H1 (cell line): ENCODE measurements around the gene TOP3A. TPM values are rescaled to one million over a fixed set of nuclear protein-coding genes. Genes with fewer than 3 reads are reported as not detected.

Experiments used
- CTCF ChIA-PET: fragments of 300-600 bp; sonication (Branson Sonifier 250); formaldehyde crosslinking; loops from one replicate; lab custom pipeline; 2021; ENCODE audit not compliant: partially characterized antibody; lab: Charles Lee
- POLR2A ChIA-PET: fragments of 300-600 bp; sonication (Branson Sonifier 250); formaldehyde crosslinking; loops from one replicate; lab custom pipeline; 2021; ENCODE audit warnings: inconsistent platforms; ENCODE audit not compliant: partially characterized antibody; lab: Charles Lee
- DNase-seq, 2 experiments: peaks; one replicate each; pipeline versions ENCODE4 v3.0.0 to v3.0.0-alpha.2; 2010 to 2022; ENCODE audit warnings: low spot score in 2 of 2, low read depth in 1 of 2, mixed read lengths in 1 of 2
- FAIRE-seq: peaks from 2 replicates; lab custom pipeline; 2011; peaks lifted over from hg19 to GRCh38; lab: Jason Lieb, UNC
- H2AFZ ChIP-seq: 2 replicates; pipeline ENCODE4 v1.8.1; 2012; ENCODE audit warnings: low read length, inconsistent platforms
- H2AK5ac ChIP-seq: 2 replicates; pipeline ENCODE4 v1.6.1; 2013; ENCODE audit warnings: low read depth, low read length
- H2BK120ac ChIP-seq: replicated peaks from 2 replicates; pipeline ENCODE3; 2013; ENCODE audit warnings: low read depth, low read length, inconsistent platforms
- H2BK12ac ChIP-seq: 2 replicates; pipeline ENCODE4 v1.6.1; 2013; ENCODE audit warnings: low read depth, low read length
- H2BK15ac ChIP-seq: 2 replicates; pipeline ENCODE4 v1.6.1; 2013; ENCODE audit warnings: low read length
- H2BK20ac ChIP-seq: 2 replicates; pipeline ENCODE4 v1.6.1; 2013; ENCODE audit warnings: low read length
- H2BK5ac ChIP-seq: 2 replicates; pipeline ENCODE4 v1.6.1; 2013; ENCODE audit warnings: low read depth, low read length
- H3K14ac ChIP-seq: 2 replicates; pipeline ENCODE4 v1.6.1; 2013; ENCODE audit warnings: inconsistent platforms; ENCODE audit not compliant: insufficient read length
- H3K18ac ChIP-seq: 2 replicates; pipeline ENCODE4 v1.6.1; 2013; ENCODE audit warnings: low read length; ENCODE audit errors: extremely low read depth
- H3K23ac ChIP-seq: 2 replicates; pipeline ENCODE4 v1.6.1; 2013; ENCODE audit warnings: inconsistent platforms; ENCODE audit not compliant: insufficient read length
- H3K23me2 ChIP-seq: 2 replicates; pipeline ENCODE4 v1.6.1; 2013; ENCODE audit warnings: low read depth, low read length
- H3K27ac ChIP-seq: 2 replicates; pipeline ENCODE4 v1.6.1; 2011; ENCODE audit warnings: low read depth, low read length, inconsistent platforms
- H3K27me3 ChIP-seq, 4 experiments: replicated peaks in 1 of 4; 1 replicate in 1 of 4; 2 replicates in 3 of 4; pipeline versions ENCODE4 v1.6.1 to v1.8.1; 2011 to 2013; ENCODE audit warnings: low read length in 3 of 4, mild to moderate bottlenecking in 3 of 4, inconsistent platforms in 2 of 4, mixed read lengths in 2 of 4, moderate library complexity in 1 of 4; ENCODE audit not compliant: control insufficient read depth in 3 of 4, insufficient read depth in 3 of 4; ENCODE audit errors: extremely low read depth in 1 of 4
- H3K36me3 ChIP-seq, 4 experiments: 2 replicates each; pipeline versions ENCODE4 v1.6.1 to v1.8.1; 2011 to 2013; ENCODE audit warnings: mild to moderate bottlenecking in 4 of 4, low read length in 3 of 4, moderate library complexity in 2 of 4, control low read depth in 1 of 4, inconsistent platforms in 1 of 4; ENCODE audit not compliant: insufficient read depth in 4 of 4, control insufficient read depth in 2 of 4
- H3K4ac ChIP-seq: replicated peaks from 2 replicates; pipeline ENCODE3; 2013; ENCODE audit warnings: low read length, low read depth, mixed read lengths, inconsistent platforms; ENCODE audit not compliant: insufficient read length
- H3K4me1 ChIP-seq, 4 experiments: replicated peaks in 1 of 4; 1 replicate in 1 of 4; 2 replicates in 3 of 4; pipeline versions ENCODE4 v1.6.1 to v1.8.1; 2011 to 2013; ENCODE audit warnings: low read length in 3 of 4, inconsistent platforms in 2 of 4, mixed read lengths in 1 of 4; ENCODE audit not compliant: insufficient read depth in 4 of 4, control insufficient read depth in 3 of 4
- H3K4me2 ChIP-seq, 2 experiments: 2 replicates each; pipeline versions ENCODE4 v1.6.1 to v1.8.1; 2011 to 2013; ENCODE audit warnings: low read depth in 2 of 2, low read length in 2 of 2, control low read depth in 1 of 2, inconsistent platforms in 1 of 2, mild to moderate bottlenecking in 1 of 2; ENCODE audit not compliant: insufficient read depth in 1 of 2
- H3K4me3 ChIP-seq, 4 experiments: fragments of 200-600, 300-600 bp in 1 of 4; sonication (generic), shearing (Covaris generic), sonication (Bioruptor Twin) in 1 of 4; 2 replicates each; pipeline versions ENCODE4 v1.5.1 to v1.8.1; 2011 to 2016; ENCODE audit warnings: low read length in 4 of 4, low read depth in 3 of 4, control low read depth in 2 of 4, inconsistent platforms in 2 of 4, mild to moderate bottlenecking in 2 of 4, mixed read lengths in 1 of 4, moderate library complexity in 1 of 4; ENCODE audit not compliant: insufficient read depth in 2 of 4; ENCODE audit errors: extremely low read depth in 1 of 4
- H3K56ac ChIP-seq: replicated peaks from 2 replicates; pipeline ENCODE3; 2013; ENCODE audit warnings: low read depth, mild to moderate bottlenecking, mixed read lengths, low read length, inconsistent platforms; ENCODE audit not compliant: insufficient read length
- H3K79me1 ChIP-seq: 2 replicates; pipeline ENCODE4 v1.6.1; 2013; ENCODE audit warnings: low read depth, low read length, control low read depth
- H3K79me2 ChIP-seq, 2 experiments: 2 replicates each; pipeline versions ENCODE4 v1.6.1 to v1.8.1; 2012 to 2013; ENCODE audit warnings: low read length in 2 of 2, mild to moderate bottlenecking in 2 of 2, inconsistent platforms in 1 of 2; ENCODE audit not compliant: insufficient read depth in 2 of 2, control insufficient read depth in 1 of 2
- H3K9ac ChIP-seq, 4 experiments: replicated peaks in 1 of 4; 1 replicate in 1 of 4; 2 replicates in 3 of 4; pipeline versions ENCODE4 v1.6.1 to v1.8.1; 2011 to 2013; ENCODE audit warnings: low read depth in 3 of 4, low read length in 3 of 4, control low read depth in 2 of 4, mild to moderate bottlenecking in 2 of 4, moderate library complexity in 2 of 4, inconsistent platforms in 1 of 4; ENCODE audit errors: extremely low read depth in 1 of 4
- H3K9me3 ChIP-seq, 2 experiments: 2 replicates each; pipeline versions ENCODE4 v1.6.1 to v1.8.1; 2012 to 2013; ENCODE audit warnings: mild to moderate bottlenecking in 2 of 2, moderate library complexity in 2 of 2, control low read depth in 1 of 2, inconsistent platforms in 1 of 2, low read depth in 1 of 2, low read length in 1 of 2, mixed read lengths in 1 of 2; ENCODE audit not compliant: insufficient read depth in 2 of 2
- H4K20me1 ChIP-seq, 2 experiments: replicated peaks in 1 of 2; 2 replicates each; pipeline versions ENCODE3 to v1.8.1; 2011 to 2013; ENCODE audit warnings: inconsistent platforms in 2 of 2, low read length in 2 of 2, mild to moderate bottlenecking in 1 of 2; ENCODE audit not compliant: insufficient read depth in 2 of 2, control insufficient read depth in 1 of 2
- H4K5ac ChIP-seq: 2 replicates; pipeline ENCODE4 v1.6.1; 2013; ENCODE audit warnings: low read length, low read depth, mixed read lengths, inconsistent platforms; ENCODE audit not compliant: insufficient read length
- H4K8ac ChIP-seq: 2 replicates; pipeline ENCODE4 v1.8.0; 2013; ENCODE audit warnings: mild to moderate bottlenecking, moderate library complexity, low read length, inconsistent platforms; ENCODE audit not compliant: insufficient read depth; ENCODE audit errors: extremely low read depth
- H4K91ac ChIP-seq: replicated peaks from 2 replicates; pipeline ENCODE3; 2013; ENCODE audit warnings: low read length, mixed read lengths, inconsistent platforms; ENCODE audit not compliant: insufficient read length
- ASH2L ChIP-seq: fragments of 200-600, 300-600 bp; sonication (generic); IDR thresholded peaks from one replicate; pipeline ENCODE4 v1.7.1; 2017; ENCODE audit warnings: low read length
- ATF3 ChIP-seq: IDR thresholded peaks from 2 replicates; pipeline ENCODE4 v1.6.1; 2011; ENCODE audit warnings: low read depth, mild to moderate bottlenecking, low read length; ENCODE audit not compliant: insufficient read depth
- BCL11A ChIP-seq, 2 experiments: IDR thresholded peaks; one replicate each; pipeline ENCODE4 v1.6.1; 2011; ENCODE audit warnings: low read depth in 2 of 2, low read length in 2 of 2, mild to moderate bottlenecking in 2 of 2
- CHD2 ChIP-seq: IDR thresholded peaks from 2 replicates; pipeline ENCODE4 v1.6.1; 2012; ENCODE audit warnings: low read length, improper control_type of control experiment
- EZH2 ChIP-seq: fragments of 200-600 bp; sonication (generic); IDR thresholded peaks from 2 replicates; pipeline ENCODE4 v1.7.1; 2012; ENCODE audit warnings: low read depth, mild to moderate bottlenecking, moderate library complexity, low read length, inconsistent platforms; ENCODE audit not compliant: severe bottlenecking
- GABPA ChIP-seq: IDR thresholded peaks from 2 replicates; pipeline ENCODE4 v1.6.1; 2011; ENCODE audit warnings: mild to moderate bottlenecking, low read length, moderate library complexity, borderline replicate concordance; ENCODE audit not compliant: insufficient read depth
- GTF2F1 ChIP-seq: IDR thresholded peaks from 2 replicates; pipeline ENCODE4 v1.6.1; 2012; ENCODE audit warnings: low read depth, low read length, improper control_type of control experiment, borderline replicate concordance
- HDAC6 ChIP-seq: IDR thresholded peaks from one replicate; pipeline ENCODE4 v1.7.1; 2012; ENCODE audit warnings: low read depth, mild to moderate bottlenecking, inconsistent platforms, low read length, moderate library complexity
- KDM1A ChIP-seq: fragments of 200-600, 300-600 bp; sonication (generic); IDR thresholded peaks from 2 replicates; pipeline ENCODE4 v1.7.1; 2016; ENCODE audit warnings: mild to moderate bottlenecking, low read length, borderline replicate concordance
- MAX ChIP-seq: IDR thresholded peaks from 2 replicates; pipeline ENCODE4 v1.6.1; 2012; ENCODE audit warnings: inconsistent platforms
- SIX5 ChIP-seq: IDR thresholded peaks from 2 replicates; pipeline ENCODE4 v1.6.1; 2011; ENCODE audit warnings: mild to moderate bottlenecking, low read depth, low read length
- TCF12 ChIP-seq: IDR thresholded peaks from 2 replicates; pipeline ENCODE4 v1.6.1; 2011; ENCODE audit warnings: low read depth, mild to moderate bottlenecking, low read length
- WGBS, 2 experiments: shearing (Covaris generic) in 1 of 2; methylation state at CpG; one replicate each; pipeline versions ENCODE4 v1.1.6 to v1.1.7; 2013 to 2015; ENCODE audit warnings: low lambda C conversion rate in 2 of 2, mixed read lengths in 2 of 2, inconsistent platforms in 1 of 2, low coverage in 1 of 2, missing lambda C conversion rate in 1 of 2; ENCODE audit not compliant: insufficient replicate concordance in 2 of 2, insufficient coverage in 1 of 2, insufficient read length in 1 of 2; ENCODE audit errors: extremely low coverage in 1 of 2, missing lambda C conversion rate in 1 of 2; 5-methylcytosine and 5-hydroxymethylcytosine counted together
- polyA plus RNA-seq, 7 experiments: library from polyadenylated mRNA; depleted of rRNA in 3 of 7; stranded (reverse) in 5 of 7; unstranded in 2 of 7; fragments of >200 nt in 5 of 7; fragments of 200-250 nt in 2 of 7; gene quantifications; 1 replicate in 5 of 7; 2 replicates in 1 of 7; 4 replicates in 1 of 7; pipeline versions ENCODE4 v1.2.1 to v1.2.3, GENCODE V29; 2011 to 2013; ENCODE audit warnings: missing spikeins in 2 of 7, mixed read lengths in 2 of 7
- total RNA-seq: library from RNA; stranded (reverse); fragmentation: NEBNext Ultra II Directional; extraction: Animal tissue kit (Norgen Biotek cat#: 25700); gene quantifications from 2 replicates; pipeline ENCODE4 v1.2.1, GENCODE V29; 2021

TOP3A gene
- total and polyA plus RNA-seq, 2 of the 8 experiments (the other 6 are each of a cell fraction or from before 2014, with no cell fraction given): 23.4 to 54.3 TPM

- H3K4me1 ChIP-seq: no peaks in the 10 kb centered on the region
- H2AFZ ChIP-seq: no peak overlapping the region
- no peak overlapping the region for H3K4me2 ChIP-seq
- H4K20me1 ChIP-seq: peaks cover 3 to 9% of the 10 kb centered on the region in 2 experiments
- no peak overlapping the region for H2BK120ac ChIP-seq
- FAIRE-seq: no peak
- H2BK12ac ChIP-seq: no peak overlapping the region
- no peak overlapping the region for H2AK5ac ChIP-seq
- POLR2A ChIA-PET: interaction anchor here (1.0 to 11.3 kb wide), 5 partner anchors 9 to 20 kb away, joined by 3 to 114 read pairs (median 6); partner anchors contain the start of genes FLII and MIEF2
- H2BK15ac ChIP-seq: no peak overlapping the region
- H3K9ac ChIP-seq: no peak overlapping the region
- no peak overlapping the region for H3K18ac ChIP-seq
- no peaks in the 10 kb centered on the region for H3K9me3 ChIP-seq
- H3K14ac ChIP-seq: no peak overlapping the region
- TF ChIP-seq TCF12 (no peak), ASH2L (no peak), HDAC6 (no peak), BCL11A (IDR thresholded peaks at IDR 0.05; ENCODE audit: low read depth in 2 of 2, low read length in 2 of 2) (no peak), MAX (no peak), KDM1A (no peak), EZH2 (no peak), ATF3 (no peak), SIX5 (no peak), GTF2F1 (no peak), GABPA (no peak), CHD2 (no peak)
- no peaks in the 10 kb centered on the region for H3K23me2 ChIP-seq
- H3K79me1 ChIP-seq: no peaks in the 10 kb centered on the region
- H3K27ac ChIP-seq: no peak overlapping the region
- H3K23ac ChIP-seq: no peak overlapping the region
- no peak overlapping the region for H4K91ac ChIP-seq
- CTCF ChIA-PET: interaction anchor here (1.1 to 1.5 kb wide), 3 partner anchors 8 to 29 kb away, joined by 3 to 5 read pairs (median 4); no protein-coding TSS in a partner anchor
- H3K27me3 ChIP-seq: no peaks in the 10 kb centered on the region
- no peak overlapping the region for H2BK5ac ChIP-seq
- no peaks in the 10 kb centered on the region for H3K79me2 ChIP-seq
- no peak overlapping the region for H3K4me3 ChIP-seq
- 86% methylated on average over 1 of the region's 1 CpG; no CpG with 5 or more reads in 1 of the 2 experiments for WGBS, 2 experiments
- DNase-seq: no peak
- no peak overlapping the region for H4K5ac ChIP-seq
- no peak overlapping the region for H3K4ac ChIP-seq
- no peak overlapping the region for H2BK20ac ChIP-seq
- H3K36me3 ChIP-seq: peaks cover 31 to 78% (median 53%) of the 10 kb centered on the region in 4 experiments
- H3K56ac ChIP-seq: no peak overlapping the region
- no peak overlapping the region for H4K8ac ChIP-seq
These were observed 37.7 kb downstream of the TOP3A start for GRCh38 chr17:18277076-18277475.
